ENCODE measurements around the gene CMTM3. TPM values are rescaled to one million over a fixed set of nuclear protein-coding genes. Genes with fewer than 3 reads are reported as not detected.
"Not testable (repeated sequence)": the region's sequence is repeated elsewhere in the genome, so short reads cannot be mapped to it uniquely, and the experiment has no call there.

Gene CMTM3
- total and polyA plus RNA-seq, 8 donors, result 0.79 to 20.8 (median 4.0) TPM

- no peak overlapping the region for H3K4me3 ChIP-seq
- intact Hi-C loops (cut with DNase I), result no loop called here
- H3K27ac ChIP-seq, result no peak overlapping the region
- TF ChIP-seq, protein P1, sequence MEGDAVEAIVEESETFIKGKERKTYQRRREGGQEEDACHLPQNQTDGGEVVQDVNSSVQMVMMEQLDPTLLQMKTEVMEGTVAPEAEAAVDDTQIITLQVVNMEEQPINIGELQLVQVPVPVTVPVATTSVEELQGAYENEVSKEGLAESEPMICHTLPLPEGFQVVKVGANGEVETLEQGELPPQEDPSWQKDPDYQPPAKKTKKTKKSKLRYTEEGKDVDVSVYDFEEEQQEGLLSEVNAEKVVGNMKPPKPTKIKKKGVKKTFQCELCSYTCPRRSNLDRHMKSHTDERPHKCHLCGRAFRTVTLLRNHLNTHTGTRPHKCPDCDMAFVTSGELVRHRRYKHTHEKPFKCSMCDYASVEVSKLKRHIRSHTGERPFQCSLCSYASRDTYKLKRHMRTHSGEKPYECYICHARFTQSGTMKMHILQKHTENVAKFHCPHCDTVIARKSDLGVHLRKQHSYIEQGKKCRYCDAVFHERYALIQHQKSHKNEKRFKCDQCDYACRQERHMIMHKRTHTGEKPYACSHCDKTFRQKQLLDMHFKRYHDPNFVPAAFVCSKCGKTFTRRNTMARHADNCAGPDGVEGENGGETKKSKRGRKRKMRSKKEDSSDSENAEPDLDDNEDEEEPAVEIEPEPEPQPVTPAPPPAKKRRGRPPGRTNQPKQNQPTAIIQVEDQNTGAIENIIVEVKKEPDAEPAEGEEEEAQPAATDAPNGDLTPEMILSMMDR (IDR thresholded peaks at IDR 0.05), result no peak
- ATAC-seq (no peak), FAIRE-seq (no peak), DNase-seq (no peak)
- H3K36me3 ChIP-seq, result no peaks in the 10 kb centered on the region
- no peaks in the 10 kb centered on the region for H3K27me3 ChIP-seq
- H3K9me3 ChIP-seq, result no peaks in the 10 kb centered on the region
- WGBS, 2 donors, result 80 to 82% methylated on average over 2 of the region's 2 CpGs
- no peaks in the 10 kb centered on the region for H3K4me1 ChIP-seq
Measured at GRCh38 chr16:66562986-66563385, 41.5 kb upstream of the CMTM3 start.

DNA sequence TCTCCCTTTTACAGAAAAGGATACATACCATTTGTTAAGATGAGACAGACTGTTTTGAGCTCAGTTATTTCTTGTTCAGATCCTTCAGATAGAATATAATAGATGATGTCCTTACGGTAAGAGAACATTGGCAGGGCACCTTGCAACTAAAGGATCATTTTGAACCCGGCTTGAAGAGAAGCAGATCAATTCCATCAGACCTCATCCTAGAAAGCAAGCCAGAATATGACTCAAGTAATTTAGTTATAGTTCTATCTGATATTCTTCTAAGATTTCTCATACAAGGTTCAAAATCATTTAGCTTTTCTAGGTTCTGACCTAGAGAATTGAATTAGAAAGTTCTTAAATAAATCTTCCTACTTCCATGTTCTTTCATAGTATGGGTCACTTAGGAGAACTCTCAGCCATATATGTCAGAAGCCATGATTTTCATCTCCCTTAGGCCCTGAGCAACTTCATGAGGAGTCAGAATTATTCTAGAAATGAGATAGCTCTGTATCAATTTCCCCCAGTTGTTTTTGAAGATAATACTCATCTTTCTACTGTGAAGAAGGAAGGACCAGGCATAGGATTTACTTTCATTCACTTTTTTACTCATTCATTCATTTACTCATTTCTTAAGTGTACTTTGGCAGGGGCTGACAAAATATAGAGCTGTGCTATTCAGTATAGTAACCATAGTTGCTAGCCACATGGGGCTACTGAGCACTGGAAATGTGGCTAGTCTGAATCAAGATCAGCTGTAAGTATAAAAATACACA lies 40.8 kb upstream of the CMTM3 start:
- no peak overlapping the region for H3K27ac ChIP-seq
- TF ChIP-seq, protein P1 (IDR thresholded peaks at IDR 0.05), result no peak
- H3K27me3 ChIP-seq, result no peaks in the 10 kb centered on the region
- no peak for DNase-seq
- 85 to 96% methylated on average over 2 of the region's 2 CpGs for WGBS, 2 donors
- ATAC-seq, result no peak
- no peak for FAIRE-seq
- H3K9me3 ChIP-seq, result no peaks in the 10 kb centered on the region
- no peaks in the 10 kb centered on the region for H3K4me1 ChIP-seq
- no peaks in the 10 kb centered on the region for H3K36me3 ChIP-seq
- H3K4me3 ChIP-seq, result no peak overlapping the region
- intact Hi-C loops (cut with DNase I), result no loop called here

DNA sequence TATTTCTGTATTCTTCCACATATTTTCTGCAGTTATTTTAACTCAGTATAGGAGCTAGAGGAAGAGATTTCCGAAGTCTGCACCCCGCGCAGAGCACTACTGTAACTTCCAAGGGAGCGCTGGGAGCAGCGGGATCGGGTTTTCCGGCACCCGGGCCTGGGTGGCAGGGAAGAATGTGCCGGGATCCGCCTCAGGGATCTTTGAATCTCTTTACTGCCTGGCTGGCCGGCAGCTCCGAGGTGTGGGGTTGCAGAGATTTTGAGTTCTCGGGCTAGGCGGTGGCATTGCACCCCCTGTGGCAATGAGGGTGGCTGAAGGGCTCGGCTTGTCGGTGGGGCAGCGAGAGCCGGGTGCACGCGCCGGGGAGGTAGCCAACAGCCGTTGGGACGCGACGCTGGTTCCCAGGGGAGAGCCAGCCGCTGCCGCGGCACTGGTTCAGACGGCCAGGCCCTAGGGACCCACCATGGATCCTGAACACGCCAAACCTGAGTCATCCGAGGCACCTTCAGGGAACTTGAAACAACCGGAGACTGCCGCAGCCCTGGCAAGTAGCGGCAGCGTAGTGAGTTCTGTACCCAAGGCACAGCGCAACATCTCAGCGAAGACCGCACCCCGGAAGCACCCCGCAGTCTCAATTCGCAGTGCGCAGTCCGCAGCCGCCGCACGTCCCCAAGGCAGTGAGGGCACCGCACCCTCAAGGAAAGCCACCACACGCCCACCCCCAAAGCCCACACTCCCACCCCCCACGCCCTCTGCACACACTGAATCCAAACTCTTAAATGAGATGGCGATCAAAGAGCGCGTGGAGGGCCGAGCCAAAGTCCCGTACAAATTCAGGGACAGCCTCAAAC lies 38.2 kb upstream of the CMTM3 start, which contains the start of gene CMTM1:
CMTM1 (plus strand) TSS at position 389 of the 851 bp plus-strand sequence; CDS start at position 464, 75 bp downstream.
- WGBS, 2 donors, result 93% methylated on average over 54 of the region's 54 CpGs
- H3K36me3 ChIP-seq, result no peaks in the 10 kb centered on the region
- peak in 1 of 6 donors; percentile 59 for DNase-seq
- H3K27me3 ChIP-seq, result no peaks in the 10 kb centered on the region
- H3K4me3 ChIP-seq, result no peak within 1 kb of the TSS
- H3K27ac ChIP-seq, result no peak within 1 kb of the TSS
- TF ChIP-seq, protein P1 (IDR thresholded peaks at IDR 0.05), result no peak
- FAIRE-seq, result no peak
- no peaks in the 10 kb centered on the region for H3K9me3 ChIP-seq
- no peaks in the 10 kb centered on the region for H3K4me1 ChIP-seq
- intact Hi-C loops (cut with DNase I), result no loop called here
- ATAC-seq, result no peak

- FAIRE-seq; H3K27ac ChIP-seq; ATAC-seq; H3K27me3 ChIP-seq; H3K4me1 ChIP-seq; H3K4me3 ChIP-seq; H3K9me3 ChIP-seq; intact Hi-C loops (cut with DNase I); DNase-seq; H3K36me3 ChIP-seq: not testable (repeated sequence)
- 90 to 100% methylated on average over 3 of the region's 3 CpGs for WGBS, 2 donors
Measured at GRCh38 chr16:66567270-66567669, 37.2 kb upstream of the CMTM3 start.

GRCh38 chr16:66568355-66568754 lies 36.1 kb upstream of the CMTM3 start:
- no peaks in the 10 kb centered on the region for H3K27me3 ChIP-seq
- no peak overlapping the region for H3K27ac ChIP-seq
- intact Hi-C loops (cut with DNase I), result no loop called here
- H3K4me3 ChIP-seq, result no peak overlapping the region
- TF ChIP-seq, protein P1 (IDR thresholded peaks at IDR 0.05), result no peak
- H3K9me3 ChIP-seq, result no peaks in the 10 kb centered on the region
- no peaks in the 10 kb centered on the region for H3K4me1 ChIP-seq
- ATAC-seq (no peak), FAIRE-seq (no peak), DNase-seq (no peak)
- H3K36me3 ChIP-seq, result no peaks in the 10 kb centered on the region
- WGBS, 2 donors, result 90 to 95% methylated on average over 2 of the region's 2 CpGs
